Mesothelial cell of epicardium (in vitro differentiated cells): ENCODE results near the gene TRAF2. TPM values are rescaled to one million over a fixed set of nuclear protein-coding genes. Genes with fewer than 3 reads are reported as not detected.

Experiments
- DNase-seq, 2 experiments: peaks; one replicate each; pipeline ENCODE4 v3.0.0; 2021; ENCODE audit warnings: low spot score in 2 of 2; ENCODE audit not compliant: unreplicated experiment in 2 of 2
- H3K27ac Mint-ChIP-seq: 2 replicates; pipeline ENCODE4 v1.8.0; 2021; ENCODE audit warnings: mixed read lengths
- H3K27me3 Mint-ChIP-seq: 2 replicates; pipeline ENCODE4 v1.8.0; 2021; ENCODE audit warnings: low read depth, mixed read lengths
- H3K36me3 Mint-ChIP-seq: 2 replicates; pipeline ENCODE4 v1.8.0; 2021; ENCODE audit warnings: mixed read lengths
- H3K4me1 Mint-ChIP-seq: 2 replicates; pipeline ENCODE4 v1.8.0; 2021; ENCODE audit warnings: mixed read lengths
- H3K4me3 Mint-ChIP-seq: 2 replicates; pipeline ENCODE4 v1.8.0; 2021; ENCODE audit warnings: mild to moderate bottlenecking, moderate library complexity, mixed read lengths
- H3K9me3 Mint-ChIP-seq: 2 replicates; pipeline ENCODE4 v1.8.0; 2021; ENCODE audit warnings: mixed read lengths
- CTCF ChIP-seq: fragments of 200-600 bp; sonication (generic); IDR thresholded peaks from one replicate; pipeline ENCODE4 v1.5.0; 2021; ENCODE audit warnings: antibody characterized with exemption; ENCODE audit not compliant: unreplicated experiment
- total RNA-seq: library from RNA; stranded (reverse); gene quantifications from 3 replicates; pipeline ENCODE4 v1.2.1, GENCODE V29; 2021

The TRAF2 gene
- total RNA-seq, 1 donor from 2014 or later, result 17.4 TPM

GRCh38 chr9:136956604-136957003 lies 70.3 kb downstream of the TRAF2 start:
- Mint-ChIP-seq H3K27ac (no peak overlapping the region), H3K36me3 (no peaks in the 10 kb centered on the region), H3K4me1 (peaks cover 2% of the 10 kb centered on the region), H3K9me3 (peaks cover 8% of the 10 kb centered on the region), H3K4me3 (no peak overlapping the region), H3K27me3 (no peaks in the 10 kb centered on the region)
- no peak for TF ChIP-seq CTCF
- no peak for DNase-seq

GRCh38 chr9:136957461-136957860 lies 71.1 kb downstream of the TRAF2 start:
- TF ChIP-seq CTCF, result no peak
- no peaks in the 10 kb centered on the region for H3K36me3 Mint-ChIP-seq
- no peak overlapping the region for H3K4me3 Mint-ChIP-seq
- peaks cover 8% of the 10 kb centered on the region for H3K9me3 Mint-ChIP-seq
- no peak for DNase-seq
- no peaks in the 10 kb centered on the region for H3K4me1 Mint-ChIP-seq
- no peak overlapping the region for H3K27ac Mint-ChIP-seq
- no peaks in the 10 kb centered on the region for H3K27me3 Mint-ChIP-seq

GRCh38 chr9:136957901-136958300 lies 71.6 kb downstream of the TRAF2 start:
- Mint-ChIP-seq H3K4me3 (no peak overlapping the region), H3K9me3 (peaks cover 8% of the 10 kb centered on the region), H3K4me1 (peaks cover under 1% of the 10 kb centered on the region), H3K27ac (no peak overlapping the region), H3K36me3 (no peaks in the 10 kb centered on the region), H3K27me3 (no peaks in the 10 kb centered on the region)
- no peak for TF ChIP-seq CTCF
- DNase-seq, result no peak

GRCh38 chr9:136958473-136958872 lies 72.2 kb downstream of the TRAF2 start:
- no peak for DNase-seq
- H3K9me3 Mint-ChIP-seq, result peaks cover 8% of the 10 kb centered on the region
- H3K27me3 Mint-ChIP-seq, result no peaks in the 10 kb centered on the region
- peaks cover 6% of the 10 kb centered on the region for H3K4me1 Mint-ChIP-seq
- no peak overlapping the region for H3K27ac Mint-ChIP-seq
- TF ChIP-seq CTCF, result no peak
- H3K36me3 Mint-ChIP-seq, result no peaks in the 10 kb centered on the region
- no peak overlapping the region for H3K4me3 Mint-ChIP-seq

GRCh38 chr9:136958898-136959850 lies 72.9 kb downstream of the TRAF2 start:
- Mint-ChIP-seq H3K27me3 (no peaks in the 10 kb centered on the region), H3K36me3 (no peaks in the 10 kb centered on the region), H3K4me1 (peaks cover 6% of the 10 kb centered on the region), H3K27ac (no peak overlapping the region), H3K9me3 (peaks cover 8% of the 10 kb centered on the region), H3K4me3 (no peak overlapping the region)
- no peak for TF ChIP-seq CTCF
- DNase-seq, result no peak
